ENCODE results near the gene TANC1. TPM values are rescaled to one million over a fixed set of nuclear protein-coding genes. Genes with fewer than 3 reads are reported as not detected.

Gene TANC1
- total RNA-seq, 1 donor from 2014 or later, result 45.0 TPM

DNA sequence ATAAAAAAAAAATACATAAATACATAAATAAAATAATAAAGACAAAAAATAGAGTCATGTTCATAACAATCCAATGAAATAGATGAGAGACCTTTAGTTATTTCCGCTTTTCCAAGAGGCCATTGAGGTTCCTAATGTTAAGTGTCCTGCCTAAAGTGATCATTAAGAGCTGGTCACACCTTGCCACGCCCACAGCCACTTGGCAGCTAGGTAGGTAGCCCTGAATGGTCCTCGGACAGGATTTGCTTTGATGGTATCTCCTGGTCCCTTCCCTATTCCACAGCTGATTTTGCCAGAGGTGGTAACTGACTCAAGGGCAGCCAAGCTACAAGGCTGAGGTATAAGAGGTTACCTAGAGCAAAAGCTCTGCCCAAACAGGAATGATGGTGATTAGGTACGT lies 24.5 kb upstream of the TANC1 start:
- Histone ChIP-seq H3K79me2 (ENCODE audit: insufficient read depth, low read length) (no peaks in the 10 kb centered on the region), H2AFZ (ENCODE audit: low read depth, low read length) (no peak overlapping the region), H3K4me1 (ENCODE audit: insufficient read depth, low read length) (no peaks in the 10 kb centered on the region), H3K36me3 (ENCODE audit: insufficient read depth, low read length) (no peaks in the 10 kb centered on the region), H3K9ac (ENCODE audit: low read length) (no peak overlapping the region), H4K20me1 (ENCODE audit: insufficient read depth, low read length) (no peaks in the 10 kb centered on the region), H3K4me3 (ENCODE audit: insufficient read depth, low read depth, low read length) (no peak overlapping the region), H3K4me2 (ENCODE audit: low read length) (no peak overlapping the region), H3K27ac (ENCODE audit: low read depth, low read length) (no peak overlapping the region), H3K9me3 (ENCODE audit: insufficient read depth, low read depth, low read length) (no peaks in the 10 kb centered on the region), H3K27me3 (ENCODE audit: insufficient read depth, low read length) (no peaks in the 10 kb centered on the region)
- no peak overlapping the region for H3K4me3 Mint-ChIP-seq (ENCODE audit: unreplicated experiment)
- H3K9me3 Mint-ChIP-seq (ENCODE audit: unreplicated experiment), result no peaks in the 10 kb centered on the region
- no peak overlapping the region for H3K27ac Mint-ChIP-seq (ENCODE audit: unreplicated experiment)
- FAIRE-seq, result no peak
- TF ChIP-seq EZH2 (IDR thresholded peaks at IDR 0.05; ENCODE audit: insufficient read depth, low read length), result no peak
- TF ChIP-seq, protein P1, sequence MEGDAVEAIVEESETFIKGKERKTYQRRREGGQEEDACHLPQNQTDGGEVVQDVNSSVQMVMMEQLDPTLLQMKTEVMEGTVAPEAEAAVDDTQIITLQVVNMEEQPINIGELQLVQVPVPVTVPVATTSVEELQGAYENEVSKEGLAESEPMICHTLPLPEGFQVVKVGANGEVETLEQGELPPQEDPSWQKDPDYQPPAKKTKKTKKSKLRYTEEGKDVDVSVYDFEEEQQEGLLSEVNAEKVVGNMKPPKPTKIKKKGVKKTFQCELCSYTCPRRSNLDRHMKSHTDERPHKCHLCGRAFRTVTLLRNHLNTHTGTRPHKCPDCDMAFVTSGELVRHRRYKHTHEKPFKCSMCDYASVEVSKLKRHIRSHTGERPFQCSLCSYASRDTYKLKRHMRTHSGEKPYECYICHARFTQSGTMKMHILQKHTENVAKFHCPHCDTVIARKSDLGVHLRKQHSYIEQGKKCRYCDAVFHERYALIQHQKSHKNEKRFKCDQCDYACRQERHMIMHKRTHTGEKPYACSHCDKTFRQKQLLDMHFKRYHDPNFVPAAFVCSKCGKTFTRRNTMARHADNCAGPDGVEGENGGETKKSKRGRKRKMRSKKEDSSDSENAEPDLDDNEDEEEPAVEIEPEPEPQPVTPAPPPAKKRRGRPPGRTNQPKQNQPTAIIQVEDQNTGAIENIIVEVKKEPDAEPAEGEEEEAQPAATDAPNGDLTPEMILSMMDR (IDR thresholded peaks at IDR 0.05; ENCODE audit: insufficient read depth, low read depth, low read length), result no peak
- H3K4me1 Mint-ChIP-seq (ENCODE audit: low read depth, unreplicated experiment), result peaks cover 6% of the 10 kb centered on the region
- no peak for DNase-seq (ENCODE audit: low read depth)
- H3K36me3 Mint-ChIP-seq (ENCODE audit: low read depth, unreplicated experiment), result no peaks in the 10 kb centered on the region
- no peaks in the 10 kb centered on the region for H3K27me3 Mint-ChIP-seq (ENCODE audit: low read depth, unreplicated experiment)

DNA sequence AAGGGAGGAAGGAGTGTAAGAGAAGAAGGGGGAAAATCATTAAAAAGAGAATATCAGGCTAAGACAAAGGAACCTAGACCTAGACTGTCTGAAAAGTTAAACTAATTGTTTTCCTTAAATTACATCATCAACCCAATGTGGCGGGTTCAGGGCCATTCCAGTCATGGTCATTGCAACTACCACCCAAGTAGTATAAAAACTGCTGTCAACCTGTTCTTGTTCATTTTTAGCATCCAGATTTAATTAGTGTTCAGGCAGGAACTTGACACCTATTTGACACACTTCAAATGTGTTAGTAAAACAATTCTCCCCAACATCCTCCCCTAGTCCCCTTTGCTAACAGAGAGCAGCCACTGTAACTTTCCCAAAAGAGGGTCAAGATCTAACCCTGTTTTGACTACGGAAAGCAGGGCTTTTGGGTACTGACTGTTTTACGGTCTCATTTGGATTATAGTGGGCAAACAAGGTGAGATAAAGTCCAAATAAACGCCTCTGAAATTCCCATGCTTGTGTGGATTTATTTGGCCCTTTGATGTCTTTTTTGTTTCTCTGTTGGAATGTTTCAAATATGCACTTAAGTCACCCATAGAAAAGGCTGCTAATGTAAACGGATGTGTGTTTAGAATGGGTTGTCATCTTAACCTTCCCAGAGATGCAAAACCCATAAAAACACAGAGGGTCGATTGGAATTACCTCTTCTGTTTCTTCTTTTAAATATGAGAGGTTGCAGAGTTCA lies 19.3 kb upstream of the TANC1 start:
- no peaks in the 10 kb centered on the region for H3K9me3 ChIP-seq (ENCODE audit: insufficient read depth, low read depth, low read length)
- no peak overlapping the region for H3K9ac ChIP-seq (ENCODE audit: low read length)
- H3K27me3 ChIP-seq (ENCODE audit: insufficient read depth, low read length), result no peaks in the 10 kb centered on the region
- H3K4me3 Mint-ChIP-seq (ENCODE audit: unreplicated experiment), result no peak overlapping the region
- no peak overlapping the region for H3K4me2 ChIP-seq (ENCODE audit: low read length)
- no peaks in the 10 kb centered on the region for H3K9me3 Mint-ChIP-seq (ENCODE audit: unreplicated experiment)
- H3K27ac Mint-ChIP-seq (ENCODE audit: unreplicated experiment), result no peak overlapping the region
- no peaks in the 10 kb centered on the region for H3K27me3 Mint-ChIP-seq (ENCODE audit: low read depth, unreplicated experiment)
- no peaks in the 10 kb centered on the region for H3K79me2 ChIP-seq (ENCODE audit: insufficient read depth, low read length)
- DNase-seq (ENCODE audit: low read depth) (no peak), FAIRE-seq (no peak)
- peaks cover 13% of the 10 kb centered on the region for H3K4me1 ChIP-seq (ENCODE audit: insufficient read depth, low read length)
- H3K4me1 Mint-ChIP-seq (ENCODE audit: low read depth, unreplicated experiment), result peaks cover 16% of the 10 kb centered on the region
- H3K4me3 ChIP-seq (ENCODE audit: insufficient read depth, low read depth, low read length), result no peak overlapping the region
- H4K20me1 ChIP-seq (ENCODE audit: insufficient read depth, low read length), result no peaks in the 10 kb centered on the region
- H3K36me3 Mint-ChIP-seq (ENCODE audit: low read depth, unreplicated experiment), result no peaks in the 10 kb centered on the region
- H2AFZ ChIP-seq (ENCODE audit: low read depth, low read length), result no peak overlapping the region
- no peaks in the 10 kb centered on the region for H3K36me3 ChIP-seq (ENCODE audit: insufficient read depth, low read length)
- TF ChIP-seq, protein P1 (IDR thresholded peaks at IDR 0.05; ENCODE audit: insufficient read depth, low read depth, low read length), result no peak
- no peak for TF ChIP-seq EZH2 (IDR thresholded peaks at IDR 0.05; ENCODE audit: insufficient read depth, low read length)
- no peak overlapping the region for H3K27ac ChIP-seq (ENCODE audit: low read depth, low read length)

DNA sequence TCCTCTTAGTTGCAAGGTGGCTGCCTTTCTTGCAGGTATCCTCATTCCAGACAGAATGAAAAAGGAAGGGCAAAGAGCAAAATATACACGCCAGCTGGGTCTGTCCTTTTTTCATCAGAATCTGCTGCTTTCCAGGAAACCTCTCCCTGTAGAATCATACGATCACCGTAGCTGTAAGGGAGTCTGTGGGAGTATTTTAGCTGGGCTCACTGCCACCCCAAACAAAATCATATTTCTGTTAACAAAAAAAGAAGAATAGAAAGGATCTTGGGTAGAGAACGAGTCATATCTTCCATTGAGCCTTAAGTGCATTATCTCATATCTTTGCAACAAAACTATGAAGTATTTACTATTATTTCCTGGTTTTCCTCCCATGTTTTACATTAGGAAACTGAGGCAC lies 15.0 kb upstream of the TANC1 start:
- Mint-ChIP-seq H3K4me1 (ENCODE audit: low read depth, unreplicated experiment) (peaks cover 19% of the 10 kb centered on the region), H3K36me3 (ENCODE audit: low read depth, unreplicated experiment) (no peaks in the 10 kb centered on the region), H3K9me3 (ENCODE audit: unreplicated experiment) (no peaks in the 10 kb centered on the region), H3K27me3 (ENCODE audit: low read depth, unreplicated experiment) (no peaks in the 10 kb centered on the region), H3K4me3 (ENCODE audit: unreplicated experiment) (peak overlapping the region; percentile 31), H3K27ac (ENCODE audit: unreplicated experiment) (peak overlapping the region; percentile 99)
- H3K4me1 ChIP-seq (ENCODE audit: insufficient read depth, low read length), result peaks cover 19% of the 10 kb centered on the region
- no peaks in the 10 kb centered on the region for H3K36me3 ChIP-seq (ENCODE audit: insufficient read depth, low read length)
- H2AFZ ChIP-seq (ENCODE audit: low read depth, low read length), result peak overlapping the region; percentile 9
- no peak overlapping the region for H3K4me3 ChIP-seq (ENCODE audit: insufficient read depth, low read depth, low read length)
- H3K27ac ChIP-seq (ENCODE audit: low read depth, low read length), result peak overlapping the region; percentile 82
- no peaks in the 10 kb centered on the region for H3K79me2 ChIP-seq (ENCODE audit: insufficient read depth, low read length)
- DNase-seq (ENCODE audit: low read depth), result peak; percentile 85
- H3K9me3 ChIP-seq (ENCODE audit: insufficient read depth, low read depth, low read length), result no peaks in the 10 kb centered on the region
- H3K27me3 ChIP-seq (ENCODE audit: insufficient read depth, low read length), result no peaks in the 10 kb centered on the region
- FAIRE-seq, result no peak
- H3K4me2 ChIP-seq (ENCODE audit: low read length), result peak overlapping the region; percentile 65
- H3K9ac ChIP-seq (ENCODE audit: low read length), result peak overlapping the region; percentile 61
- no peaks in the 10 kb centered on the region for H4K20me1 ChIP-seq (ENCODE audit: insufficient read depth, low read length)
- no peak for TF ChIP-seq EZH2 (IDR thresholded peaks at IDR 0.05; ENCODE audit: insufficient read depth, low read length)
- TF ChIP-seq, protein P1 (IDR thresholded peaks at IDR 0.05; ENCODE audit: insufficient read depth, low read depth, low read length), result no peak

All from astrocyte (in vitro differentiated cells and primary cell).